Cardiac muscle cell (in vitro differentiated cells and primary cell): ENCODE results near the gene ZCCHC2. TPM values are rescaled to one million over a fixed set of nuclear protein-coding genes. Genes with fewer than 3 reads are reported as not detected.

Experiments
- DNase-seq, 2 donors: peaks; one replicate each; pipeline versions ENCODE4 v3.0.0 to v3.0.0-alpha.2; 2010 to 2017; ENCODE audit warnings: low read depth in 1 of 2, low spot score in 1 of 2
- H3K27ac ChIP-seq: fragments of 200-600 bp; sonication (generic); 2 replicates; pipeline ENCODE4 v1.5.1; 2016
- H3K27me3 ChIP-seq: fragments of 200-600 bp; sonication (generic); 2 replicates; pipeline ENCODE4 v1.6.0; 2016; ENCODE audit warnings: control low read depth
- H3K36me3 ChIP-seq: fragments of 200-600 bp; sonication (generic); 2 replicates; pipeline ENCODE4 v1.5.1; 2016; ENCODE audit warnings: control low read depth
- H3K4me1 ChIP-seq: fragments of 200-600 bp; sonication (generic); 2 replicates; pipeline ENCODE4 v1.8.1; 2017; ENCODE audit warnings: low read depth, mild to moderate bottlenecking, mixed run types
- H3K4me3 ChIP-seq: fragments of 200-600 bp; sonication (generic); 2 replicates; pipeline ENCODE4 v1.5.1; 2016; ENCODE audit warnings: mild to moderate bottlenecking
- H3K9me3 ChIP-seq: fragments of 200-600 bp; sonication (generic); 2 replicates; pipeline ENCODE4 v1.5.1; 2017; ENCODE audit warnings: low read depth, mild to moderate bottlenecking, control low read depth
- polyA plus RNA-seq: library from polyadenylated mRNA; unstranded; fragments of >200 nt; fragmentation: Nextera tagmentation; extraction: Ambion mirVana; gene quantifications from 2 replicates; pipeline ENCODE4 v1.2.1, GENCODE V29; 2016
- total RNA-seq: library from RNA; depleted of rRNA; stranded (reverse); fragments of >200 nt; gene quantifications from 2 replicates; pipeline ENCODE4 v1.2.3, GENCODE V29; 2016
- TF ChIP-seq, protein P1 (sequence below): IDR thresholded peaks from 2 replicates; pipeline ENCODE4 v1.5.1; 2012; ENCODE audit warnings: low read depth, mild to moderate bottlenecking, low read length

Gene ZCCHC2
- total and polyA plus RNA-seq, 2 experiments from 2014 or later = 2.1 to 25.2 TPM

DNA sequence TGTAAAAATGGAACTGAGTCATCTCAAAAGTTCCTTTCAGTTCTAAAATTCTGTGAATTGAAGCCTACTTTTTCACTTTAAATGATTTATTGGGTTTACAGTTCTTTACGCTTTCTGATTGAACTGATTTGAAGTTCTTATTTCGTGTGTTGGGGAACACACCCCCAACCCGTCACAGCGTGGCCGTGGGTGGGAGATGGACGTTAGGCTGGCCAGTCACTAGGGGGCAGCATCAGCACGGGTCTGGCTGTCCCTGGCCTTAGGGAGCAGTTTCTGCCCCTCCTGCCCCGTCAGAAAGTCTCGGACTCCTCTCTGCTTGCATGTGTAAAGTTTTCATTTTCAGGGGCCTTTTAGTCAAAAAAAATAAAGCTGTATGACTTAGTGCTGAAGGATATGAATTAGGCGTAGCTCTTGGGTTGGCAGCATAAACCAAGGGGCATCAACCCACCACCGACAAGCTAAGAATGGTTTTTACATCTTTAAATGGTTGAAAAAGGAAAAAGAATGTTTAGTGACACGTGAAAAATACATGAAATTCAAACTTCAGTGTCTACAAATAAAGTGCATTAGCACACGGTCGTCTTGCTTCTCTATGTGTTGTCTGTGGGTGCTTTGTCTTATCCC is 63.4 kb downstream of the ZCCHC2 start:
- TF ChIP-seq, protein P1, sequence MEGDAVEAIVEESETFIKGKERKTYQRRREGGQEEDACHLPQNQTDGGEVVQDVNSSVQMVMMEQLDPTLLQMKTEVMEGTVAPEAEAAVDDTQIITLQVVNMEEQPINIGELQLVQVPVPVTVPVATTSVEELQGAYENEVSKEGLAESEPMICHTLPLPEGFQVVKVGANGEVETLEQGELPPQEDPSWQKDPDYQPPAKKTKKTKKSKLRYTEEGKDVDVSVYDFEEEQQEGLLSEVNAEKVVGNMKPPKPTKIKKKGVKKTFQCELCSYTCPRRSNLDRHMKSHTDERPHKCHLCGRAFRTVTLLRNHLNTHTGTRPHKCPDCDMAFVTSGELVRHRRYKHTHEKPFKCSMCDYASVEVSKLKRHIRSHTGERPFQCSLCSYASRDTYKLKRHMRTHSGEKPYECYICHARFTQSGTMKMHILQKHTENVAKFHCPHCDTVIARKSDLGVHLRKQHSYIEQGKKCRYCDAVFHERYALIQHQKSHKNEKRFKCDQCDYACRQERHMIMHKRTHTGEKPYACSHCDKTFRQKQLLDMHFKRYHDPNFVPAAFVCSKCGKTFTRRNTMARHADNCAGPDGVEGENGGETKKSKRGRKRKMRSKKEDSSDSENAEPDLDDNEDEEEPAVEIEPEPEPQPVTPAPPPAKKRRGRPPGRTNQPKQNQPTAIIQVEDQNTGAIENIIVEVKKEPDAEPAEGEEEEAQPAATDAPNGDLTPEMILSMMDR = peak; percentile 96
- H3K27ac ChIP-seq = no peak overlapping the region
- H3K4me1 ChIP-seq = no peaks in the 10 kb centered on the region
- no peaks in the 10 kb centered on the region for H3K36me3 ChIP-seq
- H3K27me3 ChIP-seq = no peaks in the 10 kb centered on the region
- DNase-seq = peak; percentile 79 to 85
- no peak overlapping the region for H3K4me3 ChIP-seq
- no peaks in the 10 kb centered on the region for H3K9me3 ChIP-seq

- no peaks in the 10 kb centered on the region for H3K4me1 ChIP-seq
- H3K4me3 ChIP-seq = no peak overlapping the region
- no peaks in the 10 kb centered on the region for H3K9me3 ChIP-seq
- no peak overlapping the region for H3K27ac ChIP-seq
- H3K36me3 ChIP-seq = no peaks in the 10 kb centered on the region
- no peaks in the 10 kb centered on the region for H3K27me3 ChIP-seq
- no peak for DNase-seq
- TF ChIP-seq, protein P1 = no peak
These were observed 64.1 kb downstream of the ZCCHC2 start for GRCh38 chr18:62586781-62587487.

GRCh38 chr18:62587689-62588088 is 64.9 kb downstream of the ZCCHC2 start:
- Histone ChIP-seq H3K4me1 (no peaks in the 10 kb centered on the region), H3K36me3 (no peaks in the 10 kb centered on the region), H3K4me3 (no peak overlapping the region), H3K27ac (no peak overlapping the region), H3K27me3 (no peaks in the 10 kb centered on the region), H3K9me3 (no peaks in the 10 kb centered on the region)
- no peak for DNase-seq
- TF ChIP-seq, protein P1 = no peak

- Histone ChIP-seq H3K27me3 (no peaks in the 10 kb centered on the region), H3K36me3 (no peaks in the 10 kb centered on the region), H3K27ac (no peak overlapping the region), H3K4me1 (no peaks in the 10 kb centered on the region), H3K4me3 (no peak overlapping the region), H3K9me3 (no peaks in the 10 kb centered on the region)
- no peak for DNase-seq
- TF ChIP-seq, protein P1 = no peak
These were observed 65.4 kb downstream of the ZCCHC2 start for GRCh38 chr18:62588217-62588616.

- Histone ChIP-seq H3K27me3 (peaks cover 14% of the 10 kb centered on the region), H3K36me3 (no peaks in the 10 kb centered on the region), H3K27ac (no peak overlapping the region), H3K4me3 (no peak overlapping the region), H3K9me3 (no peaks in the 10 kb centered on the region), H3K4me1 (no peaks in the 10 kb centered on the region)
- DNase-seq = no peak
- TF ChIP-seq, protein P1 = no peak
These were observed 68.2 kb downstream of the ZCCHC2 start for GRCh38 chr18:62590799-62591590.
